ENCODE data around the gene FAU.

GRCh38 chr11:65087827-65088226, 34.1 kb downstream of the FAU start:
- TF ChIP-seq CTCF (IDR thresholded peaks at IDR 0.05 in 4 of 5, conservative IDR thresholded peaks at IDR 0.05 in 1 of 5) (no peak), POLR2A (IDR thresholded peaks at IDR 0.05) (no peak)
